Measurements from ENCODE around the gene FBXL3.

Gene FBXL3

DNA sequence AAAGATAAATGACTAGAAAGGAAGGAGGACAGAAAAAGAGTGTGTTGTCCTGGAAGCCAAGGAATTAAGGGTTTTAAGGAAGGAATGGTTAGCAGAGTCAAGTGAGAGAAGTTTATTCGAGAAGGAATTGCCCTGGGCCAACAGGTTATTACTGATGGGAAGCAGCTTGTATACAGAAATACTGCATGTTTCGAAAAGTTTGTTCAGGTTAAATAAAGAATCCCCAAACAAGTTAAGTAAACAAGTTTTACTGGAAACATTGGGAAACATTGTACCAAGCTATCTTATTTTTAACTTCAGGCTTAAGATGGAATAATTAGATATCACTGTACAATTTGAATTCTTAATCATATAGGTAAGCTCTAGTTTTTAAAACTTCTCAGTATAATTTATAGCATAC lies 28.2 kb upstream of the FBXL3 start:
- TF ChIP-seq, protein P1, sequence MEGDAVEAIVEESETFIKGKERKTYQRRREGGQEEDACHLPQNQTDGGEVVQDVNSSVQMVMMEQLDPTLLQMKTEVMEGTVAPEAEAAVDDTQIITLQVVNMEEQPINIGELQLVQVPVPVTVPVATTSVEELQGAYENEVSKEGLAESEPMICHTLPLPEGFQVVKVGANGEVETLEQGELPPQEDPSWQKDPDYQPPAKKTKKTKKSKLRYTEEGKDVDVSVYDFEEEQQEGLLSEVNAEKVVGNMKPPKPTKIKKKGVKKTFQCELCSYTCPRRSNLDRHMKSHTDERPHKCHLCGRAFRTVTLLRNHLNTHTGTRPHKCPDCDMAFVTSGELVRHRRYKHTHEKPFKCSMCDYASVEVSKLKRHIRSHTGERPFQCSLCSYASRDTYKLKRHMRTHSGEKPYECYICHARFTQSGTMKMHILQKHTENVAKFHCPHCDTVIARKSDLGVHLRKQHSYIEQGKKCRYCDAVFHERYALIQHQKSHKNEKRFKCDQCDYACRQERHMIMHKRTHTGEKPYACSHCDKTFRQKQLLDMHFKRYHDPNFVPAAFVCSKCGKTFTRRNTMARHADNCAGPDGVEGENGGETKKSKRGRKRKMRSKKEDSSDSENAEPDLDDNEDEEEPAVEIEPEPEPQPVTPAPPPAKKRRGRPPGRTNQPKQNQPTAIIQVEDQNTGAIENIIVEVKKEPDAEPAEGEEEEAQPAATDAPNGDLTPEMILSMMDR (IDR thresholded peaks at IDR 0.05) = no peak

DNA sequence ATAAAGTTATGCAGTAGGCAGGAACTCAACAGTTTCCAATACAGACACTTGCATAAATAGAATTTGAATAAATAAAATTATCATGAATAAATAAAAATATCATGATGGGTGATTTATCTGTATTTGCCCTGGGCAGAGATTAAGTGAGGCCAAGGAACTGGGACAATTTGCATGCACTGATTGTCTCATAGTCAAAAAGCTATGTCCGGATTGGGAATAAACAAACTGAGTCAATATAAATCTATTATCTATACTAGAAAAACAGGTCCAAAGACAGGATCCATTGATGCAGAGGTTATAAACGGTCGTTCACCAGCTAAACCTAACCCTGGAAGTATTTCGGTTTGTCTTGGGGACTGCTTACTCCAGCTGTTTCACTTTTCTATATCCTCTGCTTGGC lies 26.2 kb upstream of the FBXL3 start:
- TF ChIP-seq, protein P1 (IDR thresholded peaks at IDR 0.05) = no peak

DNA sequence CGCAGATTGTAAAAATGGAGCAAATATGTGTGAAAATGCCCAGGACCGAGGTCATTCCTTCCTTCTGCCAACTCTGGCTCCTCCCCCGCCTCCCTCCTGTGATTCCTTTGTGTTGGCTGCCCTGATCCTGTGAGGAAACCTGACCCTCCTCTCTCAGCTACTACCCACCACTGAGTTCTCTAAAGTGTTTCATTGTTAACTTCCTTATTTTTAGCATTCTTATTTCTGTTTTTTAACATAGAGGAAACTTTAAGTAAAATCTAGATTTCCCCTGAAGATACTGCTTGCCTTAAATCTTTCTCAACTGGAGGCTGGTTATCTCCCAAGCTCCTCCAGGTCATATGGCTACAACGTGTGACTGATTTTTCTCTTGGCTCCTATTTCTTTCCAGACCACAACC lies 21.7 kb upstream of the FBXL3 start:
- TF ChIP-seq, protein P1 (IDR thresholded peaks at IDR 0.05) = no peak

DNA sequence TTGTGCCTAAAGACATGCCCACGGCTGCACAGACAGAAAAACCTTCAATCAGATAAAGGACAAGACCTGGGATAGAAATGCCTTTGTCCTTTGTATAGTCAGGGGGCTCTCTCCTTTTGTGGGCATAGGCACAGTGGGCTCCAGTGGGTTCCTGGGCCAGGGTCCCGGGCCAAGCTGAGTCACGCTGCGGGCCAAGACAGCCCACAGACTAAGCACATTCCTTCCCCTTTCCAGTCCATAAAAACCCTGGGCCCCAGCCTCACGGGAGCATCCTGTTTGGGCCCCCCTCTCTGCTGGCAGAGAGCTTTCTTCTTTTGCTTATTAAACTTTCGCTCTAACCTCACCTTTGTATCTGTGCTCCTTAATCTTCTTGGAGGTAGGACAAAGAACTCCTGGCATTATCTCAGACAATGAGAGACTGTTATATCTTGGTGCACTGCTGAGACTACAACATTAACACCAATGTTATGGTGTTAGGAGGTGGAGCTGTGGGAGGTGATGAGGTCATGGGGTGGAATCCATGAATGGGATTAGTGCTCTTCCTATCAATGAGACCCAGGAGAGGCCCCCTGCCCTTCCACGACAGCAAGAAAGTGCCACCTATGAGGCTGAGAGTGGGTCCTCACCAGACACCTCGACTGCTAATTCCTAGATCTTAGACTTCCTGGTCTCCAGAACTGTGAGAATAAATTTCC lies 20.8 kb upstream of the FBXL3 start:
- TF ChIP-seq, protein P1 (IDR thresholded peaks at IDR 0.05) = no peak

DNA sequence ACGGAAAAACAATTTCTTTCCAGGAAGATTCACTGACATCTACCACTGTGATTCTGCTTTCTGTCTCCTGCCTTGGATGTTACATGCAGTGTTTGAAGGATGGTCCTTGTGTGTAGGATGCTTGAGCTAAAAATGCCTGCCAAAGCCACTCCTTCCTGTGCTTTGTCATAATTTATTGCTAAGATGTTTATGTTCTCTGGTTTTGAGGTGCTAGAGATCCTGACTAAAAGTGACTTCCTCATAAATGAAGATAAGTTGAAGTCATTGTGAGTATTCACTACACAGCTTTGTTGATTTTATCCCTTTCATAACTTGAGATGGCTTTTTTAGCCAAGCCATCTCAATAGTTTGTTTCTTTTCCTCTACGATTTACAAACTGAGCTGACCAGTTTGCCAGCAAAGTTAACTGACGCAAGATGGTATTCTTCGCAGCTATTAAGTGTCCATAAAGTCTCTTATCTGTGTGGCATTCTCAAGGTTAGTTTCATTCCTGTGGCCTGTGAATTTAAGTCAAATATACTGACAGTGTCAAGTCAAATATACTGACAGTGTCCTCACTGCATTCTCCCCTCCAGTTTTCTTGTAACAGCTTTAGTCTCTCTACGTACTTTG lies 15.7 kb upstream of the FBXL3 start:
- TF ChIP-seq, protein P1 (IDR thresholded peaks at IDR 0.05) = no peak

DNA sequence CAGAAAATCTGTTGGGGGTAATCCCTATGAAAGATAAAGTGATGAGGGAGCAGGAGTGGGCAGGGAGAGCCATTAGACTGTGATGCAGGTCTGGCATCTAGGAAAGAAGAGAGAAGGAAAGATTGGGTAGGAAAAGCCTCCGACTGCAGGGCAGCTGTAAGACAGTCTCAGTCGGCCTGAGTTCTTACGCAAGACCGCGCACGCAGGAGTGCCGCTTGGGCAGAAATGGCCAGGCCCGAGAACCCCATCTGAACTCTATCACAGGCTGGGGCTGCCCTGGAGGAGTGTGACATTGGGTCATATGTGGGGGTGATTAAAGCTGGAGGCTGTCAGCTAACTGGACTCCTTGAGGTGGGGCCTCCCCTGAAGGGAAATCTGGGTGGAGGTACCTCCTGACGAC lies 13.9 kb upstream of the FBXL3 start:
- TF ChIP-seq, protein P1 (IDR thresholded peaks at IDR 0.05) = no peak

DNA sequence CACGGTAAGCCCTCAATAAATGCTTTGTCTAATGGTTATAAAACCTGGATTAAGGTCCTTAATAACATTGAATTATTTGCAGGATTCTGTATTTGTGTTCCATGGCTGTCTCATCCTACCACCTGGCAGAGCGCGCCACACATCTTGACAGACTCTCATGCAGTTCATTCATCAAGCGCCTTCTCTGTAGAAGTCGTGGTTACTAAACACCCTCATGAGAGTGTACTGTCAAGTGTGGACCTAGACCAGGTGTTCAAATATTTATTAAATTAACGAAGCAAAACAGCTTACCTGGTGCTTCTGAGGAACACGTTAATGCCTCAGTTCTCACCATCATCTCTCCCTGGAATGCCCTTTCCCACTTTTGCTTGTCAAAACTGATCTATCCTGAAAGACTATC lies 13.1 kb upstream of the FBXL3 start:
- TF ChIP-seq, protein P1 (IDR thresholded peaks at IDR 0.05) = no peak
